Spinal cord (tissue), 10 donors: ENCODE measurements around the gene MAML3. TPM values are rescaled to one million over a fixed set of nuclear protein-coding genes. Genes with fewer than 3 reads are reported as not detected.

ENCODE experiments used
- DNase-seq, 6 donors: peaks; one replicate each; pipeline versions ENCODE4 v3.0.0 to v3.0.0-alpha.2; 2013 to 2015; ENCODE audit warnings: low spot score in 6 of 6, low read depth in 4 of 6
- H3K27ac ChIP-seq: one replicate; pipeline ENCODE4 v1.5.1; 2013; ENCODE audit warnings: low read depth, low read length, control low read depth
- H3K27me3 ChIP-seq: one replicate; pipeline ENCODE4 v1.6.1; 2013; ENCODE audit warnings: low read length; ENCODE audit not compliant: control insufficient read depth, insufficient read depth
- H3K36me3 ChIP-seq: one replicate; pipeline ENCODE4 v1.6.1; 2013; ENCODE audit warnings: low read length; ENCODE audit not compliant: control insufficient read depth, insufficient read depth
- H3K4me1 ChIP-seq: one replicate; pipeline ENCODE4 v1.6.1; 2013; ENCODE audit warnings: low read length; ENCODE audit not compliant: control insufficient read depth, insufficient read depth
- H3K4me3 ChIP-seq: one replicate; pipeline ENCODE4 v1.5.1; 2013; ENCODE audit warnings: low read depth, low read length, control low read depth
- H3K9me3 ChIP-seq: one replicate; pipeline ENCODE4 v1.6.1; 2013; ENCODE audit warnings: low read length; ENCODE audit not compliant: control insufficient read depth, insufficient read depth
- WGBS: methylation state at CpG from one replicate; pipeline ENCODE4 v1.1.5; 2013; ENCODE audit warnings: missing lambda C conversion rate; ENCODE audit not compliant: insufficient coverage; 5-methylcytosine and 5-hydroxymethylcytosine counted together
- polyA plus RNA-seq, 2 donors: library from polyadenylated mRNA; unstranded; fragments of 120-200 nt; gene quantifications; one replicate each; pipeline ENCODE4 v1.2.1, GENCODE V29; 2013; ENCODE audit not compliant: insufficient read length in 2 of 2
- total RNA-seq, 2 donors: library from RNA; depleted of rRNA in 1 of 2; stranded (reverse); fragments of 120-200 nt in 1 of 2; fragments of >200 nt in 1 of 2; gene quantifications; one replicate each; pipeline versions ENCODE4 v1.2.3 to v1.2.4, GENCODE V29; 2013 to 2014
- donor health status: healthy.

Gene MAML3
- total and polyA plus RNA-seq, 4 donors = 6.0 to 11.0 (median 8.2) TPM

GRCh38 chr4:140028101-140028500 is 125.9 kb downstream of the MAML3 start:
- no peak overlapping the region for H3K4me3 ChIP-seq
- no peaks in the 10 kb centered on the region for H3K4me1 ChIP-seq
- no peaks in the 10 kb centered on the region for H3K9me3 ChIP-seq
- WGBS = no CpG with 5 or more reads among the region's 1 CpG
- H3K27me3 ChIP-seq = no peaks in the 10 kb centered on the region
- no peaks in the 10 kb centered on the region for H3K36me3 ChIP-seq
- H3K27ac ChIP-seq = no peak overlapping the region
- DNase-seq = no peak

- 57% methylated on average over 2 of the region's 5 CpGs for WGBS
- no peaks in the 10 kb centered on the region for H3K36me3 ChIP-seq
- no peaks in the 10 kb centered on the region for H3K9me3 ChIP-seq
- H3K4me3 ChIP-seq = no peak overlapping the region
- no peaks in the 10 kb centered on the region for H3K27me3 ChIP-seq
- H3K4me1 ChIP-seq = no peaks in the 10 kb centered on the region
- DNase-seq = no peak
- H3K27ac ChIP-seq = no peak overlapping the region
Observed at GRCh38 chr4:140027101-140027500, 126.9 kb downstream of the MAML3 start.

GRCh38 chr4:140025470-140025869 is 128.5 kb downstream of the MAML3 start:
- Histone ChIP-seq H3K36me3 (no peaks in the 10 kb centered on the region), H3K4me1 (no peaks in the 10 kb centered on the region), H3K4me3 (no peak overlapping the region), H3K27me3 (no peaks in the 10 kb centered on the region), H3K27ac (no peak overlapping the region), H3K9me3 (no peaks in the 10 kb centered on the region)
- 77% methylated on average over 2 of the region's 6 CpGs for WGBS
- DNase-seq = no peak

GRCh38 chr4:140020457-140021361 is 133.3 kb downstream of the MAML3 start:
- Histone ChIP-seq H3K4me3 (no peak overlapping the region), H3K27ac (no peak overlapping the region), H3K36me3 (no peaks in the 10 kb centered on the region), H3K9me3 (no peaks in the 10 kb centered on the region), H3K27me3 (no peaks in the 10 kb centered on the region), H3K4me1 (no peaks in the 10 kb centered on the region)
- 78% methylated on average over 1 of the region's 4 CpGs for WGBS
- no peak for DNase-seq

GRCh38 chr4:140019619-140020347 is 134.2 kb downstream of the MAML3 start:
- H3K4me3 ChIP-seq = no peak overlapping the region
- no peaks in the 10 kb centered on the region for H3K27me3 ChIP-seq
- H3K4me1 ChIP-seq = no peaks in the 10 kb centered on the region
- H3K36me3 ChIP-seq = no peaks in the 10 kb centered on the region
- no peak overlapping the region for H3K27ac ChIP-seq
- DNase-seq = no peak
- no CpG with 5 or more reads among the region's 3 CpGs for WGBS
- no peaks in the 10 kb centered on the region for H3K9me3 ChIP-seq

GRCh38 chr4:140018931-140019618 is 134.9 kb downstream of the MAML3 start:
- Histone ChIP-seq H3K4me1 (no peaks in the 10 kb centered on the region), H3K9me3 (no peaks in the 10 kb centered on the region), H3K4me3 (no peak overlapping the region), H3K27me3 (no peaks in the 10 kb centered on the region), H3K36me3 (no peaks in the 10 kb centered on the region), H3K27ac (no peak overlapping the region)
- DNase-seq = no peak
- 83% methylated on average over 1 of the region's 3 CpGs for WGBS

GRCh38 chr4:140014284-140014683 is 139.7 kb downstream of the MAML3 start:
- H3K36me3 ChIP-seq = no peaks in the 10 kb centered on the region
- H3K27ac ChIP-seq = no peak overlapping the region
- H3K4me1 ChIP-seq = no peaks in the 10 kb centered on the region
- H3K27me3 ChIP-seq = no peaks in the 10 kb centered on the region
- no peak for DNase-seq
- no CpG with 5 or more reads among the region's 5 CpGs for WGBS
- H3K9me3 ChIP-seq = no peaks in the 10 kb centered on the region
- no peak overlapping the region for H3K4me3 ChIP-seq

- no peak overlapping the region for H3K27ac ChIP-seq
- H3K27me3 ChIP-seq = no peaks in the 10 kb centered on the region
- WGBS = 66% methylated on average over 7 of the region's 11 CpGs
- peak in 2 of 6 donors; percentile 65 to 71 for DNase-seq
- no peaks in the 10 kb centered on the region for H3K36me3 ChIP-seq
- no peak overlapping the region for H3K4me3 ChIP-seq
- no peaks in the 10 kb centered on the region for H3K4me1 ChIP-seq
- H3K9me3 ChIP-seq = no peaks in the 10 kb centered on the region
Observed at GRCh38 chr4:140012688-140013486, 141.1 kb downstream of the MAML3 start.

GRCh38 chr4:140005699-140006098 is 148.3 kb downstream of the MAML3 start:
- no peak for DNase-seq
- Histone ChIP-seq H3K9me3 (no peaks in the 10 kb centered on the region), H3K36me3 (no peaks in the 10 kb centered on the region), H3K4me3 (no peak overlapping the region), H3K27me3 (peaks cover 2% of the 10 kb centered on the region), H3K4me1 (peaks cover 3% of the 10 kb centered on the region), H3K27ac (no peak overlapping the region)
- 17% methylated on average over 1 of the region's 4 CpGs for WGBS
